Testis (tissue), 2 donors: ENCODE data around the gene TXNDC16.

ENCODE experiments used
- POLR2A ChIP-seq: fragments of 450-650 bp; IDR thresholded peaks from one replicate; pipeline ENCODE4 v1.6.1; 2017; ENCODE audit warnings: antibody characterized with exemption, mild to moderate bottlenecking, moderate library complexity
- TF ChIP-seq, protein P1 (sequence below), 3 experiments: fragments of 450-650 bp in 2 of 3; fragments of 200-600 bp in 1 of 3; sonication (generic) in 1 of 3; IDR thresholded peaks; one replicate each; pipeline ENCODE4 v1.5.1; 2016 to 2019; ENCODE audit warnings: antibody characterized with exemption in 3 of 3, mild to moderate bottlenecking in 2 of 3, moderate library complexity in 1 of 3

DNA sequence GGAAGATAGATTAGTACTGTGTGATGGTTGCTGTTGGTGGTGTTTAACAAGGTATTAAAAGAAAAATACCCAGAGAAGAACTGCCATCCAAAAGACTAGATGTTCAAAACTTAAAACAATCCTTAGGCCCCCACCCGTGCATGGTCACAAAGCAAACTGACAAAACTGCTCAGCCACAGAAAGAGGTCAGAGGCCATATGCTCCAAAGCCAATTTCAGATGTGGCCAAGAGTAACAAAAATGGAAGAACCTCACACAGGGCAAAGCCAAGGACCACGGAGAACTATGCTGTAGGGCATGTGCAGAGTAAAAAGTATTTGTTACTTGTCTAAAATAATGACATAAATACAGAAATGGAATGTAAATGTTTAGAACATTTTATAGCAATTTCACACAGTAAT lies 5.3 kb downstream of the TXNDC16 start:
- TF ChIP-seq, protein P1, sequence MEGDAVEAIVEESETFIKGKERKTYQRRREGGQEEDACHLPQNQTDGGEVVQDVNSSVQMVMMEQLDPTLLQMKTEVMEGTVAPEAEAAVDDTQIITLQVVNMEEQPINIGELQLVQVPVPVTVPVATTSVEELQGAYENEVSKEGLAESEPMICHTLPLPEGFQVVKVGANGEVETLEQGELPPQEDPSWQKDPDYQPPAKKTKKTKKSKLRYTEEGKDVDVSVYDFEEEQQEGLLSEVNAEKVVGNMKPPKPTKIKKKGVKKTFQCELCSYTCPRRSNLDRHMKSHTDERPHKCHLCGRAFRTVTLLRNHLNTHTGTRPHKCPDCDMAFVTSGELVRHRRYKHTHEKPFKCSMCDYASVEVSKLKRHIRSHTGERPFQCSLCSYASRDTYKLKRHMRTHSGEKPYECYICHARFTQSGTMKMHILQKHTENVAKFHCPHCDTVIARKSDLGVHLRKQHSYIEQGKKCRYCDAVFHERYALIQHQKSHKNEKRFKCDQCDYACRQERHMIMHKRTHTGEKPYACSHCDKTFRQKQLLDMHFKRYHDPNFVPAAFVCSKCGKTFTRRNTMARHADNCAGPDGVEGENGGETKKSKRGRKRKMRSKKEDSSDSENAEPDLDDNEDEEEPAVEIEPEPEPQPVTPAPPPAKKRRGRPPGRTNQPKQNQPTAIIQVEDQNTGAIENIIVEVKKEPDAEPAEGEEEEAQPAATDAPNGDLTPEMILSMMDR (IDR thresholded peaks at IDR 0.05): no peak
- no peak for TF ChIP-seq POLR2A
